ENCODE results near the gene PRORP.
"Not testable (repeated sequence)": the region's sequence is repeated elsewhere in the genome, so short reads cannot be mapped to it uniquely, and the experiment has no call there.

PRORP gene

GRCh38 chr14:35121887-35122695 lies at the start of gene PRORP, which contains the start of gene PPP2R3C:
TSS of gene PRORP (plus strand) at chr14:35122552. CDS start at chr14:35123246, 694 bp downstream.
TSS of gene PPP2R3C (minus strand) at chr14:35121990. CDS start at chr14:35121959, 31 bp downstream.
- DNase-seq = peak; percentile 91

DNA sequence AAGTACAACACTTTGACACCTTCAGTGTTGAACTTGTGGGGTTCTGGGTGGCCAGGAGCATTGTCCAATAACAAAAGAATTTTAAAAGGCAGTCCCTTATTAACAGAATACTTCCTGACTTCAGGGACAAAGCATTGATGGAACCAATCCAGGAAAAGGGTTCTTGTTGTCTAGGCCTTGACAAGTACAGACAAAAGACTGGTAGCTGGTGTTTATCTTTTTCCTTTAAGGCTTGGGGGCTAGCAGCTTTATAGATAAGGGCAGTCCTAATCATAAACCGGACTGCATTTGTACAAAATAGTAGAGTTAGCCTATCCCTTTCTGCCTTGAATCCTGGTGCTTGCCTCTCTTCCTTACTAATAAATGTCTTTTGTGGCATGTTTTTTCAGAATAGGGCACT lies 48.9 kb upstream of the PRORP start:
- no peak for DNase-seq

DNA sequence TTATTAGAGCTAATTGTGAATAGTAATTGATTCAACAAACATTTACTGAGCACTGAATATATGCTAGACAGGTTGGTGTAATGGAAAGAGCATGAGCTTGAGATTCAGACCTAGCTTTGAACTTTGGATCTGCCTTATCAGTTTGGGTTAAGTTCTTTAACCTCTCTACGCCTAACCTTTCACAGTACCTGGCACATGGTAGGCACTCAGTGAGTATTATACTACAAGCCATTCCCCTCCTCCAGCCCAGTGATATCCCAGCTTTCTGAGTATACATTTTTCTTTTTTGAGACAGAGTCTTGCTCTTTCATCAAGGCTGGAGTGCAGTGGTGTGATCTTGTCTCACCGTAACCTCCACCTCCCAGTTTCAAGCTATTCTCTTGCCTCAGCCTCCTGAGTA lies 44.3 kb upstream of the PRORP start:
- DNase-seq = no peak

DNA sequence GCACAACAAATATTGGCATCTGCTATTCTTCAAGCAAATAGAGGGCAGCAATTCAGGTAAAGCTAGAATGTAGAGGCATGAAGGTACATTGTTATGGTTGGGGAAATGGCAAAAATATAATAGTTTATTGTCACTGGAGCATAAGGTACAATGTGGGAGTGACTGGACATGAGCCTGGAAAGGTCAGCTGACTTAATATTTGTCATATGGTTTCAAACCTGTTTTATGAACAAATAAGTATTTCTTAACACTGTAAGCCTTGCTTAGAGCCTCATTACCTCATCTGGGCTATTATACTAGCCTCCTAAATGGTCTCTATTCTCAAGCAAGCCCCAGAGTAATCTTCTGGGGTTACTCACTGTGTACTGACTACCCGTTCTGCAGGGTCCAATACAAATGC lies 42.6 kb upstream of the PRORP start:
- DNase-seq = no peak

- no peak for DNase-seq
These were observed 38.7 kb upstream of the PRORP start for GRCh38 chr14:35083530-35084150.

- DNase-seq = no peak
These were observed 36.9 kb upstream of the PRORP start for GRCh38 chr14:35085441-35085840.

DNA sequence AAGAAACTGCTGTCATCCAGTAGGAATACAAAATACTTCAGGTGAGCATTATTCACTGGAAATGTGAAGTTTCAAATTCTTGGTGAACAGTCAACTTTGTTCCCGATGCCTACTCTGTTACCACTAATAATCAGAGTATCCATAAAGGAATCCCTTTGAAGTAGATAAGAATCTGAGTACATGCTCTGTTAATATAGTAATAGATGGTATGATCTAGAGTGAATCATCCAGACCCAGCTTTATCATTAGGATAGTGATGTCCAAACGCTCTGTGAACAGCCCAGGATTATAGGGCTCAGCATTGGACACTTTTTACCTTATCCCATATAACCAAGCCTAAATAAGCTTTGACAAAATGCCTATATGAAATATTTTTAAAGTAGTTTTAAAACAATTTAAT lies 33.8 kb upstream of the PRORP start:
- no peak for DNase-seq

- not testable (repeated sequence) for DNase-seq
These were observed 27.7 kb upstream of the PRORP start for GRCh38 chr14:35094645-35095044.

DNA sequence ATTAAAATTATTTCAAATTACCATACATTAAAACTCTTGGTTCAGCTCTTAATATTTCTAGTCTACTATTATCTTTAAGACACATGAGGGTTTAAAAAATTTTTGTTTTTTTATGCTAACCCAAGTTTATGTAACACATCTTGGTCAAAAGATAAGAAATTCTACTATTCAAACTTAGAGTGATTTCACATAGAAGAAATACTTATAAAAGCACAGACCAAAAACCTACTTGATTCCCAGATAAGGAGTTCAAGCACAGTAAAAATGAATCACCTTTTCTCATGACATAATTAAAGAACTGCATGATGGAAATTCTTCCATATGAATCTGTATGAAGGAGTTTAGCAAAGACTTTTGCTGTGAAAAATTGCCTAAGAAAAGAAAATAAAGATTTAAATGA lies 14.5 kb upstream of the PRORP start:
- DNase-seq = no peak

DNA sequence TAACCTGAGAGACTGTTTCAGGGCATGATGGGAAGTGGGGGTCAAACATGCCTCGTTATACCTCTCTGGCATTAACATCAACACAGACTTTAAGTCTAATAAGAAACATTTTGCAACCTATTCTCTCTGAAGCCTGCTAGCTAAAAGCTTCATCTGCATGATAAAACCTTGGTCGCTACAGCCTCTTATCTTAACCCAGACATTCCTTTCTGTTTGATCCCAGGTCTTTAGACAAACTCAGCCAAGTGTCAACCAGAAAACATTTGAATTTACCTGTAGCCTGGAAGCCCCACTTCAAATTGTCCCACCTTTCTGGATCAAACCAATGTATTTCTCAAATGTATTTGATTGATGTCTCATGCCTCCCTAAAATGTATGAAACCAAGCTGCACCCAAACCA lies 9.7 kb upstream of the PRORP start:
- DNase-seq = no peak

GRCh38 chr14:35113308-35113950 lies 8.9 kb upstream of the PRORP start:
- no peak for DNase-seq

DNA sequence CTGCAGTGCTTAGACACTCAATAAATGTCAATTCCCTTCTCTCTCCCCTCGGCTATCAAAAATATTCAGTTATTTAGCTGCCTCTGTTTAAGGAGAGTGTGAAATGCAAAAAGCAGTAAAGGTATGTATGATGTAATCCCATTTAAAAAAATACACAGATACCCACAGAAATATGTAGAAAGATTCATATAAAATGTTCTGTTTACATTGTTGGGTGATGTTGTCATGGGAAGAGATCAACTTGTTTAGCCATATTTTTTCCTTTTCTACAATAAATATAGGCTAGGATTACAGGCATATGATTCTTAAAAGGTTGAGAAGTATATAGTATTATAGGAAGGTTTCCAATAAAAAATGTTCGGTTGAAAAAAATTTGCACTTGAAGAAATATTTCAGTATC lies 8.3 kb upstream of the PRORP start:
- no peak for DNase-seq

- DNase-seq = no peak
These were observed 6.1 kb upstream of the PRORP start for GRCh38 chr14:35116242-35116641.

DNA sequence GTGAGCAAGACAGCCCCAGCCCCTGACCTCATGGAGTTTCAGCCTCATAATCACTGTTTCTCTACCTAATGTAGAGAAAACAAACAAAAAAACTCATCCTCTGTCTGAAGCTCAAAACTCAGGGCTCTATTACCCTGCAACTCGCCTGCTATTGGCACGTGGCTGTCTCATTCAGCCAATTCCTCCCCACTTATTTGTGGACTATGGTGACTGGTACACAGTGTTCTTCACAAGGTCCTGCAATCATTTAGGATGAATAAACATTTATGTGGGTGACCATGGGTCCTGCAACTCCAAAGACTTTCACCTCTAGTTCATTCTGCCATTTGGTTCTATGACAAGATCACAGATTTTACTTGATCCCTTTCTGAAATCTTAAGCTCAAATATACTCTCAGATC lies 5.2 kb upstream of the PRORP start:
- no peak for DNase-seq

- DNase-seq = no peak
These were observed 1.1 kb upstream of the PRORP start for GRCh38 chr14:35121026-35121886.

- no peak for DNase-seq
These were observed 490 bp downstream of the PRORP start for GRCh38 chr14:35122696-35123387.

DNA sequence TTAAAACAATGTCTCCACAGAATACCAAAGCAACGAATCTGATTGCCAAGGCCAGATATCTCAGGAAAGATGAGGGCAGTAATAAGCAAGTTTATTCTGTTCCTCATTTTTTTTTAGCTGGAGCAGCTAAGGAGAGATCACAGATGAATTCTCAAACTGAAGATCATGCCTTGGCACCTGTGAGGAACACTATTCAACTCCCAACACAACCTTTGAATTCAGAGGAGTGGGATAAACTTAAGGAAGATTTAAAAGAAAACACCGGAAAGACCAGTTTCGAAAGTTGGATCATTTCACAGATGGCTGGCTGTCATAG lies 994 bp downstream of the PRORP start:
- DNase-seq = no peak

DNA sequence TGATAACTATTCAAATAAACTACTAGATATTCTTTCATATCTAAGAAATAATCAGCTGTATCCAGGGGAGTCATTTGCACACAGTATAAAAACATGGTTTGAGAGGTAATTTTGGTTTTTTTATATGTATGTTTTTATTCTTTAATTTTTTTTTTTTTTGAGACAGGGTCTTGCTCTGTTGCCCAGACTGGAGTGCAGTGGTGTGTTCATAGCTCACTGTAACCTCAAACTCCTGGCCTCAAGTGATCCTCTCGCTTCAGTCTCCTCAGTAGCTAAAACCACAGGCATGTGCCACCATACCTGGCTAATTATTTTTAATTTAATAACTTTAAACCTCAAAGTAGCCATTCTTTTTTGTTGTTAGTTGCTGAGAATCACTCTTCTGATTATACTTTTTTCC lies 1.8 kb downstream of the PRORP start:
- no peak for DNase-seq

DNA sequence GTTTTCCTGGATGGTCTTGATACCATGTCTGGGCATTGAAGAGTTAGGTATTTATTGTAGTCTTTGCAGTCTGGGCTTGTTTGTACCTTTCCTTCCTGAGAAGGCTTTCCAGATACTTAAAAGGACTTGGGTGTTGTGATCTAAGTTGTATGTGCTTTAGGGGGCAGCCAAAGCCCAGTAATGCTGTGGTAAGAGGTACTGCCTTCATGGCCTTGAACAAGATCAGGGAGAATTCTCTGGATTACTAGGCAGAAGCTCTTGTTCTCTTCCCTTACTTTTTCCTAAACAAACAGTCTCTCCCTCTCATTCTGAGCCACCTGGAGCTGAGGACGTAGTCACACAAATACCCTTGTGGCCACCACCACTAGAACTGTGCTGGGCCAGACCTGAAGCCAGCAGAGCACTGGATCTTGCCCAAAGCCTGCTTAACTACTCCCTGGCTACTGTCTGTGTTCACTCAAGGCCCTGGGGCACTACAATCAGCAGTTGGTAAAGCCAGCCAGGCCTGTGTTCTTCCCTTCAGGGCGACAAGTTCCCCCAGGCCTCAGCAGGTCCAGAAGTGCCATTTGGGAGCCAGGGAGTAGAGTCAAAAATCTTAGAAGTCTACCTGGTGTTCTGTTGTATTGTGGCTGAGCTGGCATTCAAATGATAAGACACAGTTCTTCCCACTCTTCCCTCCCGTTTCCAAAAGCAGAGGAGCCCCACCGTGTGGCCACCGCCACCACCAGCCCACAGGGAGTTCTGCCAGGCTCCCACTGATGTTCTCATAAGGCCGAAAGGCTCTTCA lies 11.4 kb downstream of the PRORP start:
- DNase-seq = no peak

DNA sequence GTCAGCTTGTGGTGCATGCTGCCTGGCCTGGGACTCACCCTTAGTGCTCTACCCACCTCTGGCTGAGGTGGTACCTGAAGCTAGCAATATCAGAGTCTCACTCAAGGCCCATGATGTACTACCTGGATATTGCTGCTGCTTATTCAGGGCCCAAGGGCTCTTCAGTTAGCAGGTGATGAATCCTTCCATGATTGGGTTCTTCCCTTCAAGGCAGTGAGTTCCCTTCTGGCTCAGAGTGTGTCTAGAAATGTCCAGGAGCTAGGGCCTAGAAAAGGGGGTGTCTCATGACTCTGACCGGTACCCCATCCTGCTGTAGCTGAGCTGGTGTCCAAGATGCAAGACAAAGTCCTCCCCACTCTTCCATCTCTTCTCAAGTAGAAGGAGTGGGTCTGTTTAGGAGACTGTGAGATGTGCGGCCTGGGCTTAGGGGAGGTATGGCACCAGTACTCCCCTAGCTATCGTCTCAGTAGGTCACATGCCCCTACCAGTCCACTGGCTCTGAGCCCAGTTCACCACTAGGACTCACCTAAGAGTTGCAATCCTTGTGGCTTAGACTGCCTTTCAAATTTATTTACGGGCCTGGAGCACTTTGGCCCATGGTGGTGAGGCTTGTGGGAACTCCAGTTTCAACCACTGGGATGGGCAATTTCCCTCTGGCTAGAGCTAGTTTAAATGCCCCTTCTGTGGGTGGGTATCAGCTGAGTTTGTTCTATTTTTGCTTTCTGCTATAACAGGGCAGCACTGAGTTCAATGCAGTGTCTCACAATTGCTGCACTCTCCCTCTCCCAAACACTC lies 12.2 kb downstream of the PRORP start:
- DNase-seq = no peak

- no peak for DNase-seq
These were observed 16.2 kb downstream of the PRORP start for GRCh38 chr14:35138585-35138984.
